Kidney tubule cell (primary cell): ENCODE data around the gene HOMER1.
"Not testable (repeated sequence)": the region's sequence is repeated elsewhere in the genome, so short reads cannot be mapped to it uniquely, and the experiment has no call there.

ENCODE experiments used
- DNase-seq: peaks from one replicate; pipeline ENCODE4 v3.0.0-alpha.2; 2018; ENCODE audit warnings: low spot score

The HOMER1 gene

DNA sequence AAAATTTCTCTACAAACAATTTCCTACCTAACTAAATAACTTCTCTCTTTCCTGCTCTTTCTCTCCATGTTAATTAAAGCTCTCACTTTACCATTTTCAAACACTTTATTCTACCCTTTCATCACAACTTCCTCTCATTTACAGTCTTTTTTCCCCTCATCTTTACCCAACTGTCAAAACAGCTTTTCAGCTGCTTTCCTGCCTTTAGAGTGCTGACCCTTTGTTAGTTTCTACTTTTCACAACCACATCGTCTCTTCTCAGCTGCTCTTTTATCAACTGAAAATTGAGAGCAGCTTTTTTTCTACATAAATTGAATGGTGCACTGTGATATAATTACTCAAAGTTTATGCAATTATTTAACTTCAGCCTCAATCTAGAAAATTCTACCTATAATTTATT lies 3.1 kb upstream of the HOMER1 start:
- no peak for DNase-seq

DNA sequence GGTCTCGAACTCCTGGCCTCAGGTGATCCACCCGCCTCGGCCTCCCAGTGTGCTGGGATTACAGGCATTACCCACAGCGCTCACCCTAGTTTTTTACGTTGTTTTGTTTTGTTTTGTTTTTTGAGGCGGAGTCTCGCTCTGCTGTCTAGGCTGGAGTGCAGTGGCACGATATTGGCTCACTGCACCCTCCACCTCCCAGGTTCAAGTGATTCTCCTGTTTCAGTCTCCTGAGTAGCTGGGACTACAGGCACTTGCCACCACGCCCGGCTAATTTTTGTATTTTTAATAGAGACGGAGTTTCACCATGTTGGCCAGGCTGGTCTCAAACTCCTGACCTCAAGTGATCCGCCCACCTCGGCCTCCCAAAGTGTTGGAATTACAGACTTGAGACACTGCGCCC lies 2.4 kb upstream of the HOMER1 start:
- not testable (repeated sequence) for DNase-seq

DNA sequence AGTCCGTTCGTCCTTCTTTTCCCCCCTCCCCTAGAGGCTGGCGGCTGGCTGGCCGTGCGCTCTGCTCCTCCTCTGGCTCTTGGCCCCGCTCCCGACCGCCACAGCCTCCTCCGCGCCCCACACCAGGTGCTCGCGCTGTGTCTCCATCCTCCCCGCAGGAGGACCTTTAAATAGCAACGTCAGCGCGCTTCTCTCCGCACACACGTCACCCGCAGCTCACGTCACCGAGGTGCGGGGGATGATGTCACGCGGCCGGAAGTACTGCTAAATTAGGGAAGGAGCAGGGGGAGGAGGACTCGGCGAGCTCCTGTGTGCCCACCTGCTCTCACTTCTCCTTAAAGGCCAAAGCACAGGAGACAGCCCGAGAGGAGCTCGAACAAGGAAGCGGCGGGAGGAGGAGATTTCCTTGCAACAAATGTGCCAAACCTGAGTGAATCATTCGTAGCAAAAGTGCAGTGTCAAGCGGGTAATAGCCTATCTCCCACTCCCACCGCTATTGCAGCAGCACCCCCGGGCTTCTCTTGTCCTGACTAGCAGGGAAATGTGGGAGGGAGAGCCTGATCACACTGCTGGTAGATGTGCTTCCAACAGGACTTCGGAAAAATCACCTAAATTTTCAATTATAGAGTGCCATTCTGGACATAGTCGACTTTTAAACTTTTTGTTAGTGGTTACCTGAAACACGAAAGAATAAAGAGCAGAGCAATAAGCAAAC lies 614 bp upstream of the HOMER1 start:
- peak; percentile 96 for DNase-seq

DNA sequence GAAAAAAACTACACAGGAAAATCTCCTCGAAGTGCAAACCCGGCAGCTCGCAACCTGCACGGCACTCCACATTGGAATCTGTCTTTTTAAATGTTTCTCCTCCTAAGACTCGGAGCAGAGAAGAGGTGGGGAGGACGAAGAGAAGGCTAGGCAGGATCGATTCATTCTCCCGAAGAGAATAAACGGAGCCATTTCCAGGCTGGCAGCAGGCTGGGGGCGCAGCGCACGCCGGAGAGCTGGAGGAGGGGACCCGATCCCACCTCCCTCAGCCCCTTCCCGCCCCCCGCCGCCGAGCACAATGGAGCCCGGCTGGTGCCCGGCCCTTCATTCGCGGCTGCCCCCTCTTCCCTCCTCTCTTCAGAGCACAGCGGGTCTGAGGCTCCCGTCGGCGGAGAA lies 628 bp downstream of the HOMER1 start:
- DNase-seq, result no peak

DNA sequence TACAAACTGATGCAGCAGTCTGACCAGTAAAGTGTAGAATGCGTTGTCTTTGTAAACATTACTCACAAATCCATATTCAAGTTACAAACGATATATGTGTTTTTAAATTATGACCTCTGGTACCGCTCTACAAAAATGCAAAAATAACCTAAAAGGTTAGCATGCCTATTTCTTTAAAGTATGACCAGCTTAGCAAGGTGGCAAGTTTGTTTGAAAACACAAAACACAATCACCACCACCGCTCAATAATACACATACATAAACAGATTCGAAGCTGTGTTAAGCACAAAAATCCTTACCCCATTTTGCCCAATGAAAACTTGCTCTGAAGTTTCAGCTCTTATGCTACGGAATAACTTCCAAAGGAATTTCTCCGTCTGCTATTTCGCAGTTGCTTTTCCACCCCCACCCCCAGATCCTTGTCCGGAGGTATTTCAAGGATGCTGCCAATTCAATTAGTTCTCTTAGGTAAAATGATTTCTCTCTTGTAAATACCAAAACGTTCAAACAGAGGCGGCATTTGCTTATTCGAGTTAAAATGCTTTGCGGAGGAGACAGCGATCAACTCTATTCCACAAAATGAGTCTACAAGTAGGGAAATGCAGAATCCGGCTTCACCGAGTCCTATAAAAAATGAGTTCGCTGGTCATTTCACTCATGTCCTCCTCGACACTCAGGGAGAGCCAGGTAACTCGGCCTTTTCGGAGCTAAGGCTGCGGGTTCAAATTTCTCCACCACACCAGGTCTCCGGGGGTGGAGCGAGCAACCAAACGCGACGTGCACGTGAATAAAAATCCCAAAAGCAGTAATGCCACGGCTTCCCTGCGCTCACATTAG lies 1.2 kb downstream of the HOMER1 start:
- DNase-seq, result peak; percentile 43

DNA sequence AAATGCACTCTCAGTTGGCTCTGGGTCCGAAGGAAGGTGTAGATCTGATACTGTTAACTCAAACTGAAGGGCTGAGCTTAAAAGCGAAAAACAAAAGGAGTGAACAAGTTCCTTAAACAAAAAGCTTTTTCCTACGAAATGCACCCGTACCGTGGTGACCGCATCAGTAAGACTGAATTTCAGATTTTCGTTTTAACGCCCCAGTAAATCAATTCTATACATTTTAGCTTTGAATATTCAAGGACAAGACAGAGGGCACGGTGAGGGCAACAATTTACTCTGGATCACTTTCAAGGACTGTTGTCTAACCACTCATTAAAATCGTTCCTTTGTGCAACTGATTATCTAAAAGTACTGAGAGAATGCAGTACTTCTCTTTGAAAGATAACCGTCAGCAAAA lies 1.9 kb downstream of the HOMER1 start:
- no peak for DNase-seq

DNA sequence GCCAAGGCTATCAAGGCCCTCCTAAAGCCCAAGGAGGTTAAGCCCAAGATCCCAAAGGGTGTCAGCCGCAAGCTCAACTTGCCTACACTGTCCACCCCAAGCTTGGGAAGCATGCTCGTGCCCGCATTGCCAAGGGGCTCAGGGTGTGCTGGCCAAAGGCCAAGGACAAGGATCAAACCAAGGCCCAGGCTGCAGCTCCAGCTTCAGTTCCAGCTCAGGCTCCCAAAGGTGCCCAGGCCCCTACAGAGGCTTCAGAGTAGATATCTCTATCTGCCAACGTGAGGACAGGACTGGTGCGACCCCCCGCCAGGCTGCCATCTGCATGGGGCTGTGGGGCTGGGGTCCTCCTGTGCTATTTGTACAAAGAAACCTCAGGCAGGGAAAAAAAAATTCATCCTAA lies 3.3 kb downstream of the HOMER1 start:
- DNase-seq, result no peak

DNA sequence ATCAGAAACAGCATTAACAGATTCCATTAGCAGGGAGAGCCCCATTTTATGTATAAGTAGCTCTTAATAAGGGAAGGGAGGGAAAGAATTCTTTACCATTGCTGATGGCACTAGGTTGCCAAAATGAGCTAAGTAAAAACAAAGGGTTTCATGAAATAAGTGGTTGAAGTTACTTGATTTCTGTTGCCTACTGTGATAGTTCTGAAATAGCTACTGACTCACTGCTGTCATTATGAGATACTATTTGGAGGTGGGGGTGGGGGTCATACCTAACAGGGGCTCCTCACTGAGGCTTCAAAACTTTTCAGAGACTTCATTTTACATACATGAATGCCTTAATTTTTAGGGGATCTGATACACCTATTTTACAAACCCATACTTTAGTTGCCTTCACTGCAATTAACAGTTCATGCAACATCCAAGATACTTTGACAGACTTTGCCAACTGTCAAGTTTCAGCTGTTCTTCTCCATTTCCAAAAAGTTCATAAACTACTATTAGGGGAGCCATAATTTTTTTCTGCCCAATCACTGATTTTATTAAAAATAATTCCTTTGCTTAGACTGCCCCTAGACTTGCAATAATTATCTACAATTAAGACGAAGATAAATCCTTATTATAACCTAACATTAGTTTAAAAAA lies 4.6 kb downstream of the HOMER1 start:
- DNase-seq, result no peak

DNA sequence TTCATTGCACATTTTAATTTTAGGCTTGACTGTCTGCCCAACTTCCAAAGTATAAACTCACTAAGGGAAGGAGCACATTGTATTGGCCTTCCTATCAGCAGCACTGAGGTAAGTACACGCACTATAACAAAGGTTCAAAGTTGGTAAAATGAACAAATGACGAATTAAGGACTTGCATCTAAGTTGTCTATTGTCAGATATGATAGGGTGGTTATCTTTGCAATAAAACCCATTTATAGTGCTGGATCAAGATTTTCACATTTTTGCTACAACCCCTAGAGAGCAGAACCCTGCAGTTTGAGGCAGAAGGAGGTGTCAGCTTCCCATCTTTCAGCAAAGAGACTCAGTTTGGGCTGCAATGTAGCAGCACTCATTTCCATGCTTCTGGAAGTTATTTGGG lies 5.1 kb downstream of the HOMER1 start:
- DNase-seq, result no peak

DNA sequence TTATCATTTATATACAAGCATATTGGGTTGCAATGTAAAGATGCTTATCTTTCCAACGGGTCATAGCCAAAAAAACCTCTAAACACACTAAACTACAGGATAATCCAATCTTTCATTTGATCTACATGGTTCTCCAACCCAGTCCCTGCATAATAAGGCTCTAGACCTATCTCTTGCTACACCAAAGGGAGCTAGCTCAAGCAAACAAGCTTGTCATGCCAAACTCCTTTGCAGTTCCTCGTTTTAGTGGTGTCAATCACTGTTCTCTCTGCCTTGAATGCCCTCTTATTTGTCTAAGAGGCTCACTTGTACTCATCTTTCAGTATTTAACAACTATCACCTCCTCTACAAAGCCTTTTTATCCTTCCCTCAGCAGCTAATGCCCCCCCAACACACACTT lies 5.6 kb downstream of the HOMER1 start:
- no peak for DNase-seq

DNA sequence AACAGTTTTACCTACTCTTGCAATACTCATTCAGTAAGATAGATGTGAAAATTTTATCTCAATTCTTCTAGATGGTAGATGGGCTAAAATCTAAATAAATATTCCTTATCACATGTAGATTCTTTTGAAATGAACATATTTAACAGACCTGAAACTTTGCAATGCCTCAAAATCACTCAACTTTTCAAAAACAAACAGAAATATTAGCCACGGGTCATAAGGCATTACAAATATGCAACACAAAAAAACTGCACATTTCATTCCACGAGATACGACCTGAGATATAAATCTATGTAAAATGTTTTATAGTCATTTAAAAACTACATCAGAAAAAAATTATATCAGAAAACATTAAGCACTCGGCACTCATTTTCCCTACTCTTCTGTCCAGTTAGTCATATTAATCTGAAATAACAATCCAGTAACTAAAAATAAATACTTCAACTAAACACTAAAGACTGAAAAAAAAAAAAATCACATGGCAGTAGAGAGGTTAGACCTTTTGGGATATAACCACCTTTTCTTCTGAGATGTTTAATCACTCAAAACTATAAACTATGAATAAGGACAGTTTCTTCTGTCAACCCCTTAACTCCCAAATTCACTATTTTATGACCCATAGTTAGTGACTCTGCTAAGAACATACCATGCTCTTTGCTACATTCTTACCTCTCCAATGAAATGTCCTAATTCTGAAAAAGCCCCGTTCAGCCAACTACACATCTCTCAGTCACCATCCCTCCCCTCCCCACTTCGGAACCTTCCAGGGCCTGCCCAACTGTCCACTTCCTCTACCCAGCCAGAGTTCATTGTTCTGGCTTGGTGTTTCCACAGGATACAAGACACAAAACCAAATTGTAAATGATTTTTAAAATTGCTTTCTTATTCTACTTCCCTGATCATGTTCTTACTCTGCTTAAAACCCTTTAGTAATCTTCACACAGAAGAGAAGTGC lies 6.4 kb downstream of the HOMER1 start:
- no peak for DNase-seq

DNA sequence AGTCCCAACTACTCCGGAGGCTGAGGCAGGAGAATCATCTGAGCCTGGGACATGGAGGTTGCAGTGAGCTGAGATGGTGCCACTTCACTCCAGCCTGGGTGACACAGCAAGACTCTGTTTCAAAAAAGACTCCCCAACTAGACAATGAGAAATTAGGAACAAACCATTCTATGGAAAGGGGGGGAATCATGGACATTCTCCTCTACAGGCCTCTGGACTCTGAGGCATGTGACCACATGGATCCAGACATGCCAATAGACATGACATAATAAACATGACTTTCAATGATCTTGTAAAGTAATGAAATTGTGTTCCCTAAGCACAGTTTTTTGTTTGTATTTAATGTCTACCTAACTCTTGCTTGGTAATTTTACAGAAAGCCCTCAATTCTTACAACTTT lies 8.8 kb downstream of the HOMER1 start:
- DNase-seq, result no peak

DNA sequence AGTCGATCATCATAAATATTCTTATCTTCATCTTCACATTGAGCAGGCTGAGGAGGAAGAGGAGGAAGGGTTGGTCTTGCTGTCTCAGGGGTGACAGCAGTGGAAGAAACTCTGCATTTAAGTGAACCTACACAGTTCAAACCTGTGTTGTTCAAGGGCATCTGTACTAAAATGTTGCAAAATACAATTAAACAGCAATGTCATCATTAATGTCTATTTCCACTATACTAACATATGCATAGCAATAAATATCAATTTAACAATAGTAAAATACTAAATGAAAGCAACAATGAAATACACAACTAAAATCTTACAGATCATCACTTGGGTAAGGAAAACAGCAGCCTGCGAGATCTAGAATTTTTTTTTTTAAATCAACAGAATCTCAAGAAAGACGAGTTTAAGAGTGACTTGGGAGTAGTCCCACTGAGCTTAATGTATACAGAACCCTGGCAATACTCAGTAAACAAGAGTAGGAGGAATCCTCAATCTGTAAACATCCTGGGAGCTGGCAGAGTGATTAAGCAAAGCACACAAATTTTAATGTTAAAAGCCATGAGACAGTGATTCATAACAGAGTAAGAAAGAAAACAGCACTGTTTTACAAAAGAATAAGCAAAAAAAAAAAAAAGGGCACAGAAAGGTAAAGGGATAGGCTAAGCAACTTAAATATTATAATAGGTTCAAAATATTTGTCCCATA lies 10.0 kb downstream of the HOMER1 start:
- DNase-seq, result no peak

DNA sequence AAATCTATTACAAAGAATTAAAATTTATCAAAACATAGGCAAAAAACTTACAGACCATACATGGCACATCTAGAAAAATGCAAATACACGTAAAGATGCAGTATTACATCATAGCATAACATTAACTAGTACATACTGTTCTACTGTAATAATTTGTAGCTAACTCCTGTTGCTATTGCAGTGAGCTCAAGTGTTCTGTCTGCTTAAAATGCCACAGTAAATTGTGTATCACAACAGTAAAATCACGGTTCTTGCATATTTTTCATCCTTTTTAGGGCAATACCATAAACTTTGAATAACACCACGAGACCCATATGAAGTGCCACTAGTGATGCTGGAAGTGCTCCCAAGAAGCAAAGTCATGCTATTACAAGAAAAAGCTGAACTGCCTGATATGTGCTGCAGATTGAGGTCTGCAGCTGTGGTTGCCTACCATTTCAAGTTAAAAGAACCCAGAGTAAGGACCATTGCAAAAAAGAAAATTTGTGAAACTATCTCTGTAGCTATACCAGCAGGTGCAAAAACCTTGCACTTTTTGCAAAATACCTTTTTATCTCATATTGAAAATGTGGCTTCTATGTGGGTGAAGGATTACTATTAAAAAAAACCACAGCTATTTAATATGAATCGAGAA lies 14.2 kb downstream of the HOMER1 start:
- DNase-seq, result no peak

DNA sequence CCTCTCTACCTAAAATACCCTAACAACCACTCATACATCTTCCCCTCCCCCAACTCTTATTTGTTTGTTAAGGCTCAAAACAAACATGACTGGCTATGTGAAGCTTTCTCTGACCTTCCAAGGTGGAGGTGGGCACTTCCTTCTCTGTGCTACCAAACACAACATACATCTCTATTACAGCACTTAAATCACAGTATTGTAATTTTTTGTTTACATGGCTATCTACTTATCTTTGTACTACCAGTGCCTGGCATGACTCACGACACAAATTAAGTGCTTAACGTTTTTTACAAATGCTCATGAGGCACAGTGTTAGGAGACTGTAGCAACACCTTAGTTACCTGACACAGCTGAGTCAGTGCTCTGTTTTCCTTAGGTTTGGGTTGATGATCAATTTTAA lies 18.6 kb downstream of the HOMER1 start:
- peak; percentile 77 for DNase-seq

DNA sequence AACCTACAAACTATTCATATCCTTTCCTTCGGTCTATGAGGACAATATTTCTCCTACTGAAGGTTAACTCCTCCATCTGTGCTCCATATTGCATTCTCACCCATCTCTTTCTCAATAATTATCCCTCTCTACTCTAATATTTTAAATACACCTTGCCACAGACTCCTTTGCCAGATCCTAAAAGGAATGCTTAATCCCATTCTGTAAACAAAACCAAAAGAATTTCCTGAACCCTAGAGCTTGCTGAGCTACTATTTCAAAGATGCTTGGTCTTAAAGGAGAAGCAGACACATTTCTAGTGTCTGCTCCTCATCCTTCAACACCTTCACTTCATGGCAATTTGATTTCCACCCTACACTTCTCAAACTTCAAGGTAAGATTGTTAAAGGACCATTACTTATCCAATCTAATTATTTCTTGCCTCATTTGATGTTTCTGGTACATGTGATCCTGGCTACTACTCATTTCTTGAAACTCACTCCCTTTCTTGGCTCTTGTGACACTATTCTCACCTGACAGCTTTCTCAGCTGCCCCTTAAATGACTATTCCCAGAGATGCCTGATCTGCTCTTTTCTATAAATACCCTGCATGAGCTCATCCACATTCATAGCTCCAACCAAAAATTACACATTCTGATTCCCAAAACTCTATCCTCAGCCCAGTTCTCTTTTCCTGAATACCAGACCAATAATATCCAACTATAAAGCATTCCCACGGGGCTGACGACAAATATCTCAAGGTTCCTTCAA lies 20.2 kb downstream of the HOMER1 start:
- DNase-seq, result no peak

DNA sequence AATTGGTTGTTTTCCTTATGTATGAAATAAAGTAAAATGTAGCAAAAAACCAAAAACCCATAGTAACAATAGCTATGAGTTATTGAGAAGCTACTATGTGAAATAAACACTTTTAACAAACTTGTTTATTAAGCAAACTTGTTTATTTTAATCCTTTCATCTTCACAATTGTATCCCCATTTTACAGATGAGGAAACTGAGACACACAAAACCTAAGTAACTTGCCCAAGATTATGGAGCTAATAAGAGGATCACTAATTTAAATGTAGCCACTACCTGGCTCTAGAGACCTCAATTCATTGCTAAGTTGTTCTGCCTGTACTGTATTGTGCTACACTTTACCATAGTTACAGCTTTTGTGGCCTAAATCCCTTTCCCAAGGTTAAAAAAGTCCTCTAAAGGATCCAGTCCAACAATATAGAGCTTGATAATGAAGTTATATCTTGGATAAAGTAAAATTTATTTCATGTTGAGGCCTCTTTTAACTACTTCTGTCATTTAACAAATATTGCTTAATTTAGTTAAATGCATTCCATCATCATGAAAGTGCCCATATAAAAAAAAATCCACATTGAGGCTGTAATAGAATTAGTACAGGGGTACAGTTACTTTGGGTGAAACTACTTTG lies 22.1 kb downstream of the HOMER1 start:
- no peak for DNase-seq

DNA sequence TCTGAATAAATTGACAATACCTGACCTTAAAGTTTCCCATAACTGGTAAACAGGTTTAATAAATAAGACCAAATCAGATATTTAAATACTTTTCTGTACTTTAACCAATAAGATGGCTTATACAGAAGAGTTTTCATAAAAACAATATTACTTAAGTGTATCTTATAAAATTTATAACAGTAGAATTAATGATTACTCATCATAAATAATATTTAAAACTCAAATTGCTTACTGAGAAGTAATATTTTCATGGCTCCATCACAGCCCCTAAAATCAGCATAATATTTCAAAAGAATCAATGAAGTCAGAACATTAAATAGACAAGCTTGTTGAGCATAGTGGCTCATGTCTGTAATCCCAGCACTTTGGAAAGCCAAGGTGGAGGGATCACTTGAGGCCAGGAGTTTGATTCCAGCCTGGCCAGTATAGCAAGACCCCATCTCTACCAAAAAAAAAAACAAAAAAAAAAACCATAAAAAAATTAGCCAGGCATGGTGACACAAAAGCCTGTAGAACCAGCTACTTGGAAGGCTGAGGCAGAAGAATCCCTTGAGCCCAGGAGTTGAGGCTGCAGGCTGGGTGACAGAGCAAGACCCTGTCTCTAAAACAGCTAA lies 23.5 kb downstream of the HOMER1 start:
- DNase-seq, result no peak

DNA sequence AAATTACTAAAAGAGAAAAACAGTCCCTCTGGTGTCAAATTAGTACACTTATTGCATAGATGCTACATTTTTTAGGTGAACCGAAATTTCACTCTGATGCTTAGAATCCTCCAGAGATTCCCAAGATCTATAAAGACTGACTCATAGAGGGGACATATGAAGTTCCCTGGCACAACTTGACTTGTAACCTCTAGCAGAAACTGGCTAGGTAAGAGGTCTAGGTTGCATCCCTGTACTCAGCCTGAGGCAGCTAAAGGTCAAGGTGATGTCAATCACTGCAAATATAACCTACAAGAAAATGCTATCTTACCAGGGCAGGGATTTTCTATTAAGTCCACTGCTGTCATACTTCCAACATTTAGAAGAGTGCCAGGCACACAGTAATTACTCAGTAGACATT lies 24.2 kb downstream of the HOMER1 start:
- no peak for DNase-seq
